H1 (cell line): Measurements from ENCODE around the gene ACBD4. TPM values are rescaled to one million over a fixed set of nuclear protein-coding genes. Genes with fewer than 3 reads are reported as not detected.

ENCODE experiments used
- CTCF ChIA-PET: fragments of 300-600 bp; sonication (Branson Sonifier 250); formaldehyde crosslinking; loops from one replicate; lab custom pipeline; 2021; ENCODE audit not compliant: partially characterized antibody; lab: Charles Lee
- POLR2A ChIA-PET: fragments of 300-600 bp; sonication (Branson Sonifier 250); formaldehyde crosslinking; loops from one replicate; lab custom pipeline; 2021; ENCODE audit warnings: inconsistent platforms; ENCODE audit not compliant: partially characterized antibody; lab: Charles Lee
- DNase-seq, 2 experiments: peaks; one replicate each; pipeline versions ENCODE4 v3.0.0 to v3.0.0-alpha.2; 2010 to 2022; ENCODE audit warnings: low spot score in 2 of 2, low read depth in 1 of 2, mixed read lengths in 1 of 2
- FAIRE-seq: peaks from 2 replicates; lab custom pipeline; 2011; peaks lifted over from hg19 to GRCh38; lab: Jason Lieb, UNC
- H2AFZ ChIP-seq: 2 replicates; pipeline ENCODE4 v1.8.1; 2012; ENCODE audit warnings: low read length, inconsistent platforms
- H2AK5ac ChIP-seq: 2 replicates; pipeline ENCODE4 v1.6.1; 2013; ENCODE audit warnings: low read depth, low read length
- H2BK120ac ChIP-seq: replicated peaks from 2 replicates; pipeline ENCODE3; 2013; ENCODE audit warnings: low read depth, low read length, inconsistent platforms
- H2BK12ac ChIP-seq: 2 replicates; pipeline ENCODE4 v1.6.1; 2013; ENCODE audit warnings: low read depth, low read length
- H2BK15ac ChIP-seq: 2 replicates; pipeline ENCODE4 v1.6.1; 2013; ENCODE audit warnings: low read length
- H2BK20ac ChIP-seq: 2 replicates; pipeline ENCODE4 v1.6.1; 2013; ENCODE audit warnings: low read length
- H2BK5ac ChIP-seq: 2 replicates; pipeline ENCODE4 v1.6.1; 2013; ENCODE audit warnings: low read depth, low read length
- H3K14ac ChIP-seq: 2 replicates; pipeline ENCODE4 v1.6.1; 2013; ENCODE audit warnings: inconsistent platforms; ENCODE audit not compliant: insufficient read length
- H3K18ac ChIP-seq: 2 replicates; pipeline ENCODE4 v1.6.1; 2013; ENCODE audit warnings: low read length; ENCODE audit errors: extremely low read depth
- H3K23ac ChIP-seq: 2 replicates; pipeline ENCODE4 v1.6.1; 2013; ENCODE audit warnings: inconsistent platforms; ENCODE audit not compliant: insufficient read length
- H3K23me2 ChIP-seq: 2 replicates; pipeline ENCODE4 v1.6.1; 2013; ENCODE audit warnings: low read depth, low read length
- H3K27ac ChIP-seq: 2 replicates; pipeline ENCODE4 v1.6.1; 2011; ENCODE audit warnings: low read depth, low read length, inconsistent platforms
- H3K27me3 ChIP-seq, 4 experiments: replicated peaks in 1 of 4; 1 replicate in 1 of 4; 2 replicates in 3 of 4; pipeline versions ENCODE4 v1.6.1 to v1.8.1; 2011 to 2013; ENCODE audit warnings: low read length in 3 of 4, mild to moderate bottlenecking in 3 of 4, inconsistent platforms in 2 of 4, mixed read lengths in 2 of 4, moderate library complexity in 1 of 4; ENCODE audit not compliant: control insufficient read depth in 3 of 4, insufficient read depth in 3 of 4; ENCODE audit errors: extremely low read depth in 1 of 4
- H3K36me3 ChIP-seq, 4 experiments: 2 replicates each; pipeline versions ENCODE4 v1.6.1 to v1.8.1; 2011 to 2013; ENCODE audit warnings: mild to moderate bottlenecking in 4 of 4, low read length in 3 of 4, moderate library complexity in 2 of 4, control low read depth in 1 of 4, inconsistent platforms in 1 of 4; ENCODE audit not compliant: insufficient read depth in 4 of 4, control insufficient read depth in 2 of 4
- H3K4ac ChIP-seq: replicated peaks from 2 replicates; pipeline ENCODE3; 2013; ENCODE audit warnings: low read length, low read depth, mixed read lengths, inconsistent platforms; ENCODE audit not compliant: insufficient read length
- H3K4me1 ChIP-seq, 4 experiments: replicated peaks in 1 of 4; 1 replicate in 1 of 4; 2 replicates in 3 of 4; pipeline versions ENCODE4 v1.6.1 to v1.8.1; 2011 to 2013; ENCODE audit warnings: low read length in 3 of 4, inconsistent platforms in 2 of 4, mixed read lengths in 1 of 4; ENCODE audit not compliant: insufficient read depth in 4 of 4, control insufficient read depth in 3 of 4
- H3K4me2 ChIP-seq, 2 experiments: 2 replicates each; pipeline versions ENCODE4 v1.6.1 to v1.8.1; 2011 to 2013; ENCODE audit warnings: low read depth in 2 of 2, low read length in 2 of 2, control low read depth in 1 of 2, inconsistent platforms in 1 of 2, mild to moderate bottlenecking in 1 of 2; ENCODE audit not compliant: insufficient read depth in 1 of 2
- H3K4me3 ChIP-seq, 4 experiments: fragments of 200-600, 300-600 bp in 1 of 4; sonication (generic), shearing (Covaris generic), sonication (Bioruptor Twin) in 1 of 4; 2 replicates each; pipeline versions ENCODE4 v1.5.1 to v1.8.1; 2011 to 2016; ENCODE audit warnings: low read length in 4 of 4, low read depth in 3 of 4, control low read depth in 2 of 4, inconsistent platforms in 2 of 4, mild to moderate bottlenecking in 2 of 4, mixed read lengths in 1 of 4, moderate library complexity in 1 of 4; ENCODE audit not compliant: insufficient read depth in 2 of 4; ENCODE audit errors: extremely low read depth in 1 of 4
- H3K56ac ChIP-seq: replicated peaks from 2 replicates; pipeline ENCODE3; 2013; ENCODE audit warnings: low read depth, mild to moderate bottlenecking, mixed read lengths, low read length, inconsistent platforms; ENCODE audit not compliant: insufficient read length
- H3K79me1 ChIP-seq: 2 replicates; pipeline ENCODE4 v1.6.1; 2013; ENCODE audit warnings: low read depth, low read length, control low read depth
- H3K79me2 ChIP-seq, 2 experiments: 2 replicates each; pipeline versions ENCODE4 v1.6.1 to v1.8.1; 2012 to 2013; ENCODE audit warnings: low read length in 2 of 2, mild to moderate bottlenecking in 2 of 2, inconsistent platforms in 1 of 2; ENCODE audit not compliant: insufficient read depth in 2 of 2, control insufficient read depth in 1 of 2
- H3K9ac ChIP-seq, 4 experiments: replicated peaks in 1 of 4; 1 replicate in 1 of 4; 2 replicates in 3 of 4; pipeline versions ENCODE4 v1.6.1 to v1.8.1; 2011 to 2013; ENCODE audit warnings: low read depth in 3 of 4, low read length in 3 of 4, control low read depth in 2 of 4, mild to moderate bottlenecking in 2 of 4, moderate library complexity in 2 of 4, inconsistent platforms in 1 of 4; ENCODE audit errors: extremely low read depth in 1 of 4
- H3K9me3 ChIP-seq, 2 experiments: 2 replicates each; pipeline versions ENCODE4 v1.6.1 to v1.8.1; 2012 to 2013; ENCODE audit warnings: mild to moderate bottlenecking in 2 of 2, moderate library complexity in 2 of 2, control low read depth in 1 of 2, inconsistent platforms in 1 of 2, low read depth in 1 of 2, low read length in 1 of 2, mixed read lengths in 1 of 2; ENCODE audit not compliant: insufficient read depth in 2 of 2
- H4K20me1 ChIP-seq, 2 experiments: replicated peaks in 1 of 2; 2 replicates each; pipeline versions ENCODE3 to v1.8.1; 2011 to 2013; ENCODE audit warnings: inconsistent platforms in 2 of 2, low read length in 2 of 2, mild to moderate bottlenecking in 1 of 2; ENCODE audit not compliant: insufficient read depth in 2 of 2, control insufficient read depth in 1 of 2
- H4K5ac ChIP-seq: 2 replicates; pipeline ENCODE4 v1.6.1; 2013; ENCODE audit warnings: low read length, low read depth, mixed read lengths, inconsistent platforms; ENCODE audit not compliant: insufficient read length
- H4K8ac ChIP-seq: 2 replicates; pipeline ENCODE4 v1.8.0; 2013; ENCODE audit warnings: mild to moderate bottlenecking, moderate library complexity, low read length, inconsistent platforms; ENCODE audit not compliant: insufficient read depth; ENCODE audit errors: extremely low read depth
- H4K91ac ChIP-seq: replicated peaks from 2 replicates; pipeline ENCODE3; 2013; ENCODE audit warnings: low read length, mixed read lengths, inconsistent platforms; ENCODE audit not compliant: insufficient read length
- GABPA ChIP-seq: IDR thresholded peaks from 2 replicates; pipeline ENCODE4 v1.6.1; 2011; ENCODE audit warnings: mild to moderate bottlenecking, low read length, moderate library complexity, borderline replicate concordance; ENCODE audit not compliant: insufficient read depth
- RBBP5 ChIP-seq: IDR thresholded peaks from 2 replicates; pipeline ENCODE4 v1.7.1; 2012; ENCODE audit warnings: low read depth, mild to moderate bottlenecking, inconsistent platforms, low read length, moderate library complexity, borderline replicate concordance
- TEAD4 ChIP-seq: IDR thresholded peaks from 2 replicates; pipeline ENCODE4 v1.6.1; 2012; ENCODE audit warnings: low read depth, low read length, inconsistent platforms, mixed read lengths
- USF2 ChIP-seq: IDR thresholded peaks from 2 replicates; pipeline ENCODE4 v1.6.1; 2011; ENCODE audit warnings: low read length, improper control_type of control experiment
- WGBS, 2 experiments: shearing (Covaris generic) in 1 of 2; methylation state at CpG; one replicate each; pipeline versions ENCODE4 v1.1.6 to v1.1.7; 2013 to 2015; ENCODE audit warnings: low lambda C conversion rate in 2 of 2, mixed read lengths in 2 of 2, inconsistent platforms in 1 of 2, low coverage in 1 of 2, missing lambda C conversion rate in 1 of 2; ENCODE audit not compliant: insufficient replicate concordance in 2 of 2, insufficient coverage in 1 of 2, insufficient read length in 1 of 2; ENCODE audit errors: extremely low coverage in 1 of 2, missing lambda C conversion rate in 1 of 2; 5-methylcytosine and 5-hydroxymethylcytosine counted together
- polyA plus RNA-seq, 7 experiments: library from polyadenylated mRNA; depleted of rRNA in 3 of 7; stranded (reverse) in 5 of 7; unstranded in 2 of 7; fragments of >200 nt in 5 of 7; fragments of 200-250 nt in 2 of 7; gene quantifications; 1 replicate in 5 of 7; 2 replicates in 1 of 7; 4 replicates in 1 of 7; pipeline versions ENCODE4 v1.2.1 to v1.2.3, GENCODE V29; 2011 to 2013; ENCODE audit warnings: missing spikeins in 2 of 7, mixed read lengths in 2 of 7
- total RNA-seq: library from RNA; stranded (reverse); fragmentation: NEBNext Ultra II Directional; extraction: Animal tissue kit (Norgen Biotek cat#: 25700); gene quantifications from 2 replicates; pipeline ENCODE4 v1.2.1, GENCODE V29; 2021

The ACBD4 gene
- total and polyA plus RNA-seq, 2 of the 8 experiments (the other 6 are each of a cell fraction or from before 2014, with no cell fraction given) = 7.3 to 10.7 TPM

DNA sequence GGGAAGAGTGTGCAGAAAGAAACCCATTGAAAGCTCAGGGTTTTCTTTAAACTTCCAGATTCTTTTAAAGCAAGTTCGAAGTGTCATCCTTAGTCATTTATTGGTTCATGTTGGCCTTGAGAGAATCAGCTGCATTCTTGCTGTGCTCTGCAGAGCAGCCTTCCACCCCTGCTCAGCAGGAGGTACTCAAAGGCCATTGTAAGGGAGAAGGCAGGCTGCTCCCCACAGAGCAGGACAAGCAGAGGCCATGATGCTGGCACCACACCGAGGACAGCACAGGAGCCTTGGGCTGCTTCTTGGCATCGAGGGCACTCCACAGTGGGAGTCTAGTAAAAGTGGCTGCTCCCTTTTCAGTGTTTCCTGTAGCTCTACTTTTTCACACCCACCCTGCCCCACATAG is 44.8 kb upstream of the ACBD4 start:
- Histone ChIP-seq H4K20me1 (peaks cover 0 to 15% of the 10 kb centered on the region in 2 experiments), H3K23me2 (no peaks in the 10 kb centered on the region; the same call in 1 of the 2 replicates), H3K4me3 (no peak overlapping the region), H3K9me3 (no peaks in the 10 kb centered on the region), H3K4ac (no peak overlapping the region), H2BK120ac (no peak overlapping the region), H3K18ac (no peak overlapping the region), H3K56ac (no peak overlapping the region), H3K79me2 (no peaks in the 10 kb centered on the region)
- POLR2A ChIA-PET = interaction anchor here (0.8 to 2.0 kb wide), 6 partner anchors 9 to 58 kb away, joined by 3 to 8 read pairs (median 4); partner anchors contain the start of gene HEXIM1
- TF ChIP-seq TEAD4 (0 out of 2 replicates have a peak, but pooled peaks have one; percentile 42), USF2 (no peak), RBBP5 (no peak), GABPA (no peak)
- TF ChIP-seq, all 59 proteins: peak for 1
- H4K8ac ChIP-seq = no peak overlapping the region
- no peak overlapping the region for H2AFZ ChIP-seq
- H2AK5ac ChIP-seq = no peak overlapping the region
- H3K14ac ChIP-seq = no peak overlapping the region
- FAIRE-seq = no peak
- no peaks in the 10 kb centered on the region; the same call in 1 of the 2 replicates for H3K79me1 ChIP-seq
- no peaks in the 10 kb centered on the region for H3K27me3 ChIP-seq
- H4K91ac ChIP-seq = no peak overlapping the region
- no peak overlapping the region for H2BK15ac ChIP-seq
- DNase-seq = no peak
- H2BK5ac ChIP-seq = no peak overlapping the region
- H2BK12ac ChIP-seq = no peak overlapping the region; the same call in 1 of the 2 replicates
- H3K9ac ChIP-seq = no peak overlapping the region
- no peak overlapping the region for H4K5ac ChIP-seq
- CTCF ChIA-PET = interaction anchor here (0.8 to 1.4 kb wide), 4 partner anchors 14 to 170 kb away, joined by 3 to 5 read pairs (median 4); no protein-coding TSS in a partner anchor
- H3K4me2 ChIP-seq = no peak overlapping the region
- no peak overlapping the region for H2BK20ac ChIP-seq
- H3K4me1 ChIP-seq = peaks cover 0 to 7% (median 0%) of the 10 kb centered on the region in 4 experiments; a peak in 3 of 7 replicates
- no peak overlapping the region for H3K23ac ChIP-seq
- H3K36me3 ChIP-seq = peaks cover 21 to 66% (median 53%) of the 10 kb centered on the region in 4 experiments
- 74% methylated on average over 3 of the region's 3 CpGs; no CpG with 5 or more reads in 1 of the 2 experiments for WGBS, 2 experiments
- no peak overlapping the region for H3K27ac ChIP-seq
